Astrocyte of the spinal cord (primary cell): ENCODE data around the gene SGCA.

Experiments
- DNase-seq: peaks from one replicate; pipeline ENCODE4 v3.0.0; 2011; ENCODE audit warnings: low read depth, low spot score
- H3K4me3 ChIP-seq: 2 replicates; pipeline ENCODE4 v1.5.1; 2011; ENCODE audit warnings: low read depth, mild to moderate bottlenecking, low read length, moderate library complexity
- in situ Hi-C: cut with HindIII; loops from 2 replicates; pipeline ENCODE4 v1.10.0; 2017; ENCODE audit warnings: low sequenced_read_pairs
- TF ChIP-seq, protein P1 (sequence below): IDR thresholded peaks from 2 replicates; pipeline ENCODE4 v1.5.1; 2012; ENCODE audit warnings: low read depth, mild to moderate bottlenecking, low read length, inconsistent platforms

The SGCA gene

GRCh38 chr17:50167371-50167770, 1.6 kb downstream of the SGCA start:
- TF ChIP-seq, protein P1, sequence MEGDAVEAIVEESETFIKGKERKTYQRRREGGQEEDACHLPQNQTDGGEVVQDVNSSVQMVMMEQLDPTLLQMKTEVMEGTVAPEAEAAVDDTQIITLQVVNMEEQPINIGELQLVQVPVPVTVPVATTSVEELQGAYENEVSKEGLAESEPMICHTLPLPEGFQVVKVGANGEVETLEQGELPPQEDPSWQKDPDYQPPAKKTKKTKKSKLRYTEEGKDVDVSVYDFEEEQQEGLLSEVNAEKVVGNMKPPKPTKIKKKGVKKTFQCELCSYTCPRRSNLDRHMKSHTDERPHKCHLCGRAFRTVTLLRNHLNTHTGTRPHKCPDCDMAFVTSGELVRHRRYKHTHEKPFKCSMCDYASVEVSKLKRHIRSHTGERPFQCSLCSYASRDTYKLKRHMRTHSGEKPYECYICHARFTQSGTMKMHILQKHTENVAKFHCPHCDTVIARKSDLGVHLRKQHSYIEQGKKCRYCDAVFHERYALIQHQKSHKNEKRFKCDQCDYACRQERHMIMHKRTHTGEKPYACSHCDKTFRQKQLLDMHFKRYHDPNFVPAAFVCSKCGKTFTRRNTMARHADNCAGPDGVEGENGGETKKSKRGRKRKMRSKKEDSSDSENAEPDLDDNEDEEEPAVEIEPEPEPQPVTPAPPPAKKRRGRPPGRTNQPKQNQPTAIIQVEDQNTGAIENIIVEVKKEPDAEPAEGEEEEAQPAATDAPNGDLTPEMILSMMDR, result no peak
- no peak for DNase-seq
- H3K4me3 ChIP-seq, result no peak overlapping the region
- in situ Hi-C loops, result no loop called here

- in situ Hi-C loops, result no loop called here
- no peak for DNase-seq
- TF ChIP-seq, protein P1, result no peak
- H3K4me3 ChIP-seq, result no peak overlapping the region
Observed at GRCh38 chr17:50168319-50168718, 2.5 kb downstream of the SGCA start.

- no peak overlapping the region for H3K4me3 ChIP-seq
- DNase-seq, result peak; percentile 76
- TF ChIP-seq, protein P1, result peak; percentile 86
- in situ Hi-C loops, result no loop called here
Observed at GRCh38 chr17:50169121-50169764, 3.4 kb downstream of the SGCA start.

DNA sequence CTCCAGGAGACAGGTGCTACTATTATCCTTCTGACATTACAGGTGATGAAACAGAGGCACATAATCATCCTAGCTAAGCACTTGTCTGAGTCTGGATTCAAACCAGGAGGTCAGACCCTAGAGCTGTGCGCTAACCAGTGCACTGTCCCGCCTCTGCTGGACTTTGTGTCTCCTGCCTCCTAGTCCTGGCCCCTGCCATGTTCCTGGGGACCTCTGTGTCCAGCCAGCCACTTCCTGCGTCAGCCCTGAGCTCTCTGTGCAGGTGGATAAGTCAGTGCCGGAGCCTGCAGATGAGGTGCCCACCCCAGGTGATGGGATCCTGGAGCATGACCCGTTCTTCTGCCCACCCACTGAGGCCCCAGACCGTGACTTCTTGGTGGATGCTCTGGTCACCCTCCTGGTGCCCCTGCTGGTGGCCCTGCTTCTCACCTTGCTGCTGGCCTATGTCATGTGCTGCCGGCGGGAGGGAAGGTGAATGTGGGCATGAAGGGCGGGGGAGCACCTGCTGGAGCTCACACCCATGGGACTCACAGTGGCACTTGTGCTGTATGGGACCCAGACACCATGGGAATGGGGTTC, 4.2 kb downstream of the SGCA start:
- in situ Hi-C loops, result no loop called here
- DNase-seq, result no peak
- TF ChIP-seq, protein P1, result no peak
- H3K4me3 ChIP-seq, result no peak overlapping the region

DNA sequence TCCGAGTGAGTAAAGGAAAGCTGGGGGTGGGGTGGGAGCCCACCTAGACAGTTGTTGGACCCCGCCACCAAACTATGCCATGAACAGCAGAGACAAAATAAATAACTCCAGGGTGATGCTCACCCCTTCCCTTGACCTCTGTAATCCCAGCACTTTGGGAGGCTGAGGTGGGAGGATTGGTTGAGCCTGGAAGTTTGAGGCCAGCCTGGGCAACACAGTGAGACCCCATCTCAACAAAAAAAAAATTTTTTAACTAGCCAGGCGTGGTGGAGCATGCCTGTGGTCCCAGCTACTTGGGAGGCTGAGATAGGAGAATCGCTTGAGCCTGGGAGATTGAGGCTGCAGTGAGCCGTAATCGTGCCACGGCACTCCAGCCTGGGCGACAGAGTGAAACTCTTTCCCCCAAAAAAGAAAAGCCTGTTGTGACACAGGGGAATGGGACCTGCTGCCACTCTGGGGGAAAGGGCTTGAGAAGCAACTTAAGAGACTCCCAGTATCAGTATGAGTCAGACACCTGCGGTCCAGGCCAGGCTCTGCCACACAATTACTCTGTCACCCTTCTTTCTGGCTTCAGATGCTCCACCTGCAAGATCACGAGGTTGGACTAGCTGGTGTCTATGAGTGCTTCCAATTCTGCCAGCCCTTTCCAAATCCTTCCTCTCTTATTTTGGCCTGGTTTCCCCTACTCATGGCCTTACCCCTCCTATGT, 5.0 kb downstream of the SGCA start:
- in situ Hi-C loops, result no loop called here
- TF ChIP-seq, protein P1, result no peak
- DNase-seq, result no peak
- no peak overlapping the region for H3K4me3 ChIP-seq

GRCh38 chr17:50171371-50172071, 5.7 kb downstream of the SGCA start:
- in situ Hi-C loops, result no loop called here
- no peak for DNase-seq
- no peak overlapping the region for H3K4me3 ChIP-seq
- TF ChIP-seq, protein P1, result no peak
